Left ventricle myocardium inferior (tissue), 1 donor: Measurements from ENCODE around the gene AMPH. TPM values are rescaled to one million over a fixed set of nuclear protein-coding genes. Genes with fewer than 3 reads are reported as not detected.

ENCODE experiments used
- DNase-seq: peaks from one replicate; pipeline ENCODE4 v3.0.0-alpha.2; 2020
- H3K27ac ChIP-seq: fragments of 200-600 bp; replicated peaks from 2 replicates; pipeline ENCODE4 v1.8.0; 2021
- H3K27me3 ChIP-seq: fragments of 200-600 bp; 2 replicates; pipeline ENCODE4 v1.8.0; 2021; ENCODE audit warnings: low read depth
- H3K36me3 ChIP-seq: fragments of 200-600 bp; 2 replicates; pipeline ENCODE4 v1.8.0; 2021
- H3K4me1 ChIP-seq: fragments of 200-600 bp; 2 replicates; pipeline ENCODE4 v1.8.0; 2021
- H3K4me3 ChIP-seq: fragments of 200-600 bp; 2 replicates; pipeline ENCODE4 v1.8.0; 2021; ENCODE audit warnings: mild to moderate bottlenecking, moderate library complexity
- H3K9me3 ChIP-seq: fragments of 200-600 bp; replicated peaks from 2 replicates; pipeline ENCODE4 v1.8.0; 2021
- CTCF ChIP-seq: fragments of 200-600 bp; IDR thresholded peaks from 2 replicates; pipeline ENCODE4 v1.8.0; 2021; ENCODE audit warnings: antibody characterized with exemption, mild to moderate bottlenecking, borderline replicate concordance
- intact Hi-C: fragments of 100-400 bp; cut with micrococcal nuclease; formaldehyde crosslinking; loops from one replicate; pipeline ENCODE4 v1.11.0; 2022
- total RNA-seq: library from RNA; stranded (reverse); fragmentation: NEBNext Ultra II Directional; extraction: Animal tissue kit (Norgen Biotek cat#: 25700); gene quantifications from one replicate; pipeline ENCODE4 v1.2.1, GENCODE V29; 2021
- donor health status: DM: no; HTN: yes; CAD: no; lungs with severe emphysema.

Gene AMPH
- total RNA-seq, 1 donor from 2014 or later = 2.6 TPM

DNA sequence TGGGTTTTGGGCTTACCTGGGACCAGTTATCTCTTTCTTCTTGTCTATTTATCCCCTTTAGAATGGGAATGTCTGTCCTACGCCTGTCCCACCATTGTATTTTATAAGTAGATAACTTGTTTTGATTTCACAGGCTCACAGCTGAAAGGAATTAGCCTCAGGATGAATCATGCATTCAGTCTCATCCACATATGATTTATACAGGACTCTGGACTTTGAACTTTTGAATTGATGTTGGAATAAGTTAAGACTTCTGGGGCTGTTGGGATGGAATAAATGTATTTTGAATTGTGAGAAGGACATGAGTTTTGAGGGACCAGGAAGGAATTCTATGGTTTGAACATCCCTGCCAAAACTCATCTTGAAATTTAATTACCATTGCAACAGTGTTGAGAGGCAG is 112.6 kb downstream of the AMPH start:
- DNase-seq = no peak
- no peak for TF ChIP-seq CTCF
- Histone ChIP-seq H3K36me3 (no peaks in the 10 kb centered on the region), H3K27ac (no peak overlapping the region), H3K27me3 (no peaks in the 10 kb centered on the region), H3K4me1 (no peaks in the 10 kb centered on the region), H3K4me3 (no peak overlapping the region), H3K9me3 (peaks cover 40% of the 10 kb centered on the region)
- intact Hi-C loops = no loop called here

- Histone ChIP-seq H3K27ac (no peak overlapping the region), H3K27me3 (no peaks in the 10 kb centered on the region), H3K4me1 (no peaks in the 10 kb centered on the region), H3K9me3 (peaks cover 29% of the 10 kb centered on the region), H3K4me3 (no peak overlapping the region), H3K36me3 (no peaks in the 10 kb centered on the region)
- intact Hi-C loops = no loop called here
- no peak for DNase-seq
- TF ChIP-seq CTCF = no peak
These were observed 118.5 kb downstream of the AMPH start for GRCh38 chr7:38512704-38513103.

DNA sequence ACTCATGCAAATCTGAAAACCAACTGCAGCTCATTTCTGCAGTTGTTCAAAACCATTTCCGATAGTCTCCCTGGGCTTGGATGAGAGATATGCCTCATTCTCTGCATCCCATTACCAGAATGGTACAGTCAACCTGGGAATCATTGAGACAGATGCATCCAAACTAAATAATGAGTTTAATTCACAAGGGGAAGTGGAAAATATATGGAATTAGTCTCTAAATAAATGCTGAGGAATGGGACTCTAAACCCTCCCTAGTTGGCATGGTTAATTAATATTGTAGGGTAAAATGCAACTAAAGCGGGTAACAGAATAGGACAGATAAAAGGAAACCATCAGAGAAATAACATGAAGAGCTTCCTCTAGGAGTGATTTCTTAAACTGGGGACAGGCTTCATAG is 118.9 kb downstream of the AMPH start:
- DNase-seq = no peak
- Histone ChIP-seq H3K4me1 (no peaks in the 10 kb centered on the region), H3K4me3 (no peak overlapping the region), H3K27me3 (no peaks in the 10 kb centered on the region), H3K27ac (no peak overlapping the region), H3K9me3 (peaks cover 29% of the 10 kb centered on the region), H3K36me3 (no peaks in the 10 kb centered on the region)
- intact Hi-C loops = no loop called here
- TF ChIP-seq CTCF = no peak

DNA sequence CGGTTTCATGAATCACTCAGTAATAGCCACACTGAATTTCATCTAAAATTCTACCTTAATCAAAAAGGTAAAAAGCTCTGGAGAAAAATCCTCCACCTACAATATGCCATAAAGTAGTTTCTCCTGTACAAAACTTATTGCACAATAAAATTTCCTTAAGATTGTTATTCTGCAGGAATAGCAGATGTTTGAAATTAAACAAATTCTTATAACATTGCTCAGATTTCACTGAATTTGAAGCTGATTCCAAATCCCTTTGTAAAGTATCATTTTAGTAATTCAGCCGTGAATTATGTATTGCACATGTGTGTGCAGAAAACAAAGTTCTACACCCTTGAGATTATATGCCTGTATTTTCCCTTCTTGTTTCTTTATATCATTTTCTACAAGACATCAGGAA is 123.8 kb downstream of the AMPH start:
- intact Hi-C loops = no loop called here
- no peak overlapping the region for H3K4me3 ChIP-seq

GRCh38 chr7:38506756-38507155 is 124.4 kb downstream of the AMPH start:
- Histone ChIP-seq H3K27ac (no peak overlapping the region), H3K9me3 (no peaks in the 10 kb centered on the region), H3K27me3 (no peaks in the 10 kb centered on the region), H3K4me3 (no peak overlapping the region), H3K36me3 (no peaks in the 10 kb centered on the region), H3K4me1 (no peaks in the 10 kb centered on the region)
- intact Hi-C loops = no loop called here
- no peak for DNase-seq
- no peak for TF ChIP-seq CTCF

More for the DNA sequence above, 123.8 kb downstream of the AMPH start:
- H3K4me1 ChIP-seq = no peaks in the 10 kb centered on the region
- no peak for DNase-seq
- H3K36me3 ChIP-seq = no peaks in the 10 kb centered on the region
- H3K9me3 ChIP-seq = no peaks in the 10 kb centered on the region
- H3K27me3 ChIP-seq = no peaks in the 10 kb centered on the region
- no peak overlapping the region for H3K27ac ChIP-seq
- no peak for TF ChIP-seq CTCF

DNA sequence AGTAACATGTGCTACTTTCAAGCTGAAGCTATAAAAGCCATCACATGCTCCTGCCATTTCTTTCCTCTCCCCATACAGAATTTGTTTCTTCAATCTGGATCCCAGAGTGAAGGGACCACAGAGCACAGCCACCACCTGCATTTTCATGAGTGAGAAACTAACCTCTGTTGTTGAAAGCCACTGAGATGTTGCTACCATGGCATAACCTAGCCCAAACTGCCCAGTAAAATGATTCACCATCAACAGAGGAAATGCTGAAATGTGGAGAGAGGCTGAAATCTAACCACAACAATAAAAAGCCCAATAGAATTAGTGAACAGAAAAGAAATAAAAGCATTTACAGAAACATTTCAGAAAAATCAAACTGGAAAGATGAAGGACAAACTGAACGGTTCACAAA is 125.2 kb downstream of the AMPH start:
- Histone ChIP-seq H3K36me3 (no peaks in the 10 kb centered on the region), H3K27me3 (no peaks in the 10 kb centered on the region), H3K4me1 (no peaks in the 10 kb centered on the region), H3K27ac (no peak overlapping the region), H3K9me3 (no peaks in the 10 kb centered on the region), H3K4me3 (no peak overlapping the region)
- TF ChIP-seq CTCF = no peak
- no peak for DNase-seq
- intact Hi-C loops = no loop called here
